HG02759 (cell line): ENCODE measurements around the gene TFB1M.
A peak's percentile ranks its signal among the peaks of the same experiment; 100 is the strongest.
"Not testable (repeated sequence)": the region's sequence is repeated elsewhere in the genome, so short reads cannot be mapped to it uniquely, and the experiment has no call there.

Experiments
- ATAC-seq: cut with Tn5 transposase; IDR thresholded peaks from one replicate; pipeline ENCODE4 v1.9.1; 2021; ENCODE audit warnings: mild to moderate bottlenecking, moderate library complexity; ENCODE audit not compliant: unreplicated experiment

The TFB1M gene

DNA sequence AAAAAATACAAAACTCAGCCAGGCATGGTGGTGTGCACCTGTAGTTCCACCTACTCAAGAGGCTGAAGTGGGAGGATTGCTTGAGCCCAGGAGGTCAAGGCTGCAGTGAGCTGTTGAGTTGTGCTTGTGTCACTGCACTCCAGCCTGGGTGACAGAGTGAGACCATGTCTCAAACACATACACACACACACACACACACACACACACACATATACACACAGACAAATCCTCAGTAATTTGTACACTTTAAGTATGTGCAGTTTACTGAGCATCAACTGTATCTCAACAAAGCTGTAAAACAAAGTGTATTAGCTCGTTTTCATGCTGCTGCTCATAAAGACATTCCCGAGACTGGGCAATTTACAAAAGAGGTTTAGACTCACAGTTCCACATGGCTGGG, 7.3 kb downstream of the TFB1M start:
- no peak for ATAC-seq

DNA sequence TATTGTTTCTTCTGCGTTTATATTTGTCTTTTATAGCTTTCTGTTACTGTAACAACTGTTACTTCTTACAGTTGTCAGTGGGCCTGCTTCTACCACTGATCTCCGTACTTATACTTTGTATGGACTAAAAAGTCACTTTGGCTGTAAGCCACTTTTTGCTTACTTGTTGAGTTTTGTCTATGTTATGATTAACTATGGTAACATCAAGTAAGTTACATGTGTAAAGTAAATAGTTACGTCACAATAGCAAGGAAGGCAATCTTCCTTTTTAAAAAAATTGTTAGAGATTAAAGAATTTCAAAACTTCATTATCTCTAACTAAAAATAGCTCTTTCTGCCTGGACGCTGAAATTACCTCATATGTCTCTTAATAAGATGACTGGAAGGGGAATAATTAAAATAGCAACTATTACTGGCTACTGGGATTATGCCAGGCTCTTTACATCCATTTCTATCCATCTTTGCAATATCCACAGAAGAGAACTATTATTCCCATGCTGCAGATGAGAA, 10.9 kb downstream of the TFB1M start:
- ATAC-seq, result no peak

DNA sequence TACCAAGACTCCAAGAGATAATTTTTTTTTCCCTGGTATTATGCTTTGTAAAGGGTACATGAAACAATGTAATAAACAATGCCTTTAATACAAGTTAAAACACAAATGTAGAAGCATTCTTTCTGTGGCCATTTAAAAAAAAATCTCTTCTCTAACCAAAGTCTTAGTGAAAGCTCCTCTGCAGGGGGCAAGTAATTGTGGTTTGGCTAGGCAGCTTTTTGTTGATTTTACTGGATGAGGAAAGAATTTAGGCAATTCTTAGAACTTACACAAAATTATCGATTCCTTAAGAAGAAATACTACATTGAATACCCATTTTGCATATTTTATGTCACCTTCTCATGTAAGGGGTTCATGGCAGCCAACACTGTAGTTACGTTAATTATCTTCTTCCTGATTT, 12.4 kb downstream of the TFB1M start:
- no peak for ATAC-seq

DNA sequence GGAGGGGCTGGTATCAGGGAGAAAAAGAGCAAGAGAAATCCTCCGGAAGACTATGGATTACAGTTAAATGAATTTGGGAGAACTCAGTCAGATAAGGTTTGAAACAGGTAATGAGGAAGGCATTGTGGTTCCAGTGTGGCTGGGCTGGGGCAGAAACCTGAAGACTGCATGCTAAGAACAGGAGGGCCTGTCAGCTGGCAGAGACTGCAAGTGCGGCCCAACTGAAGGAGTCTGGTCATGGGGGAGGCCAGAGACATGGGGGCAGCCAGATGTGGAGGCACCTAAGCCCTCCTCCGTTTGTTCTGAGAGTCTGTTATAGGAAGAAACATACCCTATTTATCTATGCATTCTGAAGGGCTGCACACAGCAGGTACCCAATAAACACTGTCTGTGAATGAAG, 16.6 kb downstream of the TFB1M start:
- ATAC-seq, result no peak

DNA sequence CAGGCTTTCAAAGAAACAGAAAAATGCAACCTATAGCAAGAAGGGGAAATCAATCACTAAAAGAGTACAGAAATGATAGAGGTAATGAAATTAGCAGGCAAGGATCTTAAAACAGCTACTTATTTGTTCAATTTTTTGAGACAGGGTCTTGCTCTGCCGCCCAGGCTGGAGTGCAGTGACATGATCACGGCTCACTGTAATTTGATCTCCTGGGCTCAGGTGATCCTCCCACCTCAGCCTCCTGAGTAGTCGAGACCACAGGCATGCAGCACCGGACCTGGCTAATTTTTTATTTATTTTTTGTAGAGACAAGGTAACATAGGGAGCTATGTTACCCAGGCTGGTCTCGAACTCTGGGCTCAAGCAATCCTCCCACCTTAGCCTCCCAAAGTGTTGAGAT, 21.6 kb downstream of the TFB1M start:
- no peak for ATAC-seq

DNA sequence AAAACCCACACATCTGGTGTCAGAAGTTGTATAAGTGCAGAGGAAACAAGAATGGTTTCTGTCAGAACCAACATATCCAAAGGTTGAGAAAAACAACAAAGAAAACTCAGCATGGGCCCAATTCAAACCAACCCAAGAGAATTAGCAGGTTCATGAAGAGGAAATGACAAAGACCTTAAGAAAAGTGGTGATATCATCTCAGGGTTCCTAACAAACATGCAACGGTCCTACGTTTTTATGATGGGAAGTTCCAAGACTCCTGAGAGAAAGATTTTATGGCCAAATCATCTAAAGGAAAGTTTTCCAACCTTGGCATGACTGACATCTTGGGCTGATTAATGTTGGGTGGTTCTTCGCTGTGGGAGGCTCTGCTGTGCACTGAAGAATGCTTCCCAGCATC, 23.0 kb downstream of the TFB1M start:
- ATAC-seq, result no peak

DNA sequence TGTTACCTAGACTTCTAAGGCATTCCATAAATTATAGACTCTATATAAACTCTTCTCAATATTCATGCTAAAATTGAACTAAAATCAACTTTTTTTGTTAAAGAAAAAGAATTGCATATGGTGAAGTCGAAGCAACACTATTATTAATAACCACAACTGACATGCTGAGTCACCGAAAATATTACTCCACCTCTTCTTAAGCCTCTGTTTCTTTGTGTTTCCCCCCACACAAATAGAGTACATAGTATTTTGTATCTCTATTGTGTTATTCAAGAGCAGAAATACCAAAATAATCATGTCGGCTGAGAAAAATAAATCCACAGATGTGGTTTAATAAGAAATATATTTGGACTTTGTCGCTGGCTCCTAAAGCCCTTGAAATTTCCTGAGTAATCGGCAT, 23.8 kb downstream of the TFB1M start:
- ATAC-seq, result no peak

DNA sequence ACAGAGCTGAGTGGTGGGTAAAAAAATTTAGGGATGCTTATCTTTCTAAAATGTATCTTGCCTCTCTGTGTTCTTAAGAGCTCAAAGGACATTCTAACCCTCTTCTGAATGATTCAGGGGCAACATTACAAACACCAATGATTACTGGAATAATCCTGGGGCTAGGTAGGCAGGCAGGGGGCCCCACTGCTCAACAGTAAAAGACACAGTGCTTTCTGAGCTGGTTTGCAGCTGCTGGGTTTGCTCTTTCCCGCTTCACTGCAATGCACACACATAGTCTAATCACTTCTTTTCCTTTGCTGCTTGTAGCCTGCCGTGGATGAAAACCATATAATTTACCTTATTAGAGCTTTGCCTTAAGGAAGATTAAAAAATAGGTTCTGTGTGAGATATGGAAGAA, 26.5 kb downstream of the TFB1M start:
- ATAC-seq, result no peak

DNA sequence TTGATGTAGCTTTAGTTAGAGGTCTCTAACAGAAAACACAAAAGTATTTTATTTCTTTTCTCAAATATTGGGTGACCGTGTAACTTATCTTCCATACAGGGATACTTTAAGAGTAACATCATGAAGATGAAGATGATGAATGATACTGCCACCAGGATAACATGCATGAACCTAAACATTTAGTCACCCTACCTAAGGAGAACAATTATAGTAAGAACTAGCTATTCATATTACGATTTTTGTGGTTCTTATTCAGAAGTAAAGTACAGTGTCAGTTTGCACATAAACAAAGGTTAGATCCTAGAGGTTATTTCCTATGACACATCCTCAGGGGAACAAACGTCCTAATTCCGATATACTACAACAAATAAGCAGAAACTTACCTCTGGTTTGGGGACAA, 29.5 kb downstream of the TFB1M start:
- ATAC-seq, result no peak

DNA sequence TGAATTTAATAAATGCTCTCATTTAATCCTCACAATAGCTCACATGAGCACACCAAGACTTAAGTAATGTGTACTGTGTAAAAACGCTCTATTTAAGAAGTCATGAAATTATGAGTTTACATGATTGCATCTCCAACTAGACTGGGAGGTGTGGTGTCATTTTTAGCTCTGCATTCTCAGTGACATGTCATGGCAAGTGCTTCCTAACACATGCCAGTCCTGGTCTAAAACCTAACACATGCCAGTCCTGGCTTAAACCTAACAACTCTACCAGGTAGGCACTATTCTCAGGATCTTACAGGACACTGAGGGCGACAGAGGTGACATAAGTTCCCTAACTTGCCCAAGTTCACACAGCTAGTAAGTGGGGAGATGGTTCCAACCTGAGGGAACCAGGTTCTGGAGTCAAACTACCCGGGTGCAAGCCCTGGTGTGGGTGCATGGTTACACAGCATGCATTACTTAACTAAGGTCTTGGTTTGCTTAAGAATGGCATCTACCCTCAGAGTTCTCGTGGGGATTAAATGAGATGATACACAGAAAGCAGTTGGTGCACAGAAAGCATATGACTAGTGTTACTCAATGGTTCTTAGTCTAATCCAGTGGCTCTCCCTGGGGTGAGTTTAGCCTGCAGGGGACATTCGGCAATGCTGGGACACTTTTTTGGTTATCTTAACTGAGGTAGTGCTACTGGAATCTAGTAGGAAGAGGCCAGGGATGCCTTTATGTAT, 35.8 kb downstream of the TFB1M start:
- ATAC-seq, result no peak

DNA sequence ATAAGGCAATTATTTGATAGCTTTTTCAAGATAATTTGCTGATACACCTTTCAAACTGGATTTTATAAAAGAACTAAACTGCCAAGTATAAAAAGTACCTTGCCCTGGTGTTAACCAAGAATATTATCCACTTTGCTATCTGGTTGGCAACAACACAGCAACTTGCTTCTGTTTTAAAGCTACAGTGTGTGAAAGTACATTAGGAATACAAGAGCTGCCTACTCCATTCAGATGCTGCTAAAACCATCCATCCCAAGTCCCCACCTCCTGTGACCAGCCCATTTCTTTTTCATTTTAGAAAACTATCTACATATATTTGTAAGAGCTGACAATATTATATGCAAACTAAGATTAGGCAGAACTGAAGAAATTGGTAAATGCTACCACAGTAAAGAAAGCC, 37.6 kb downstream of the TFB1M start:
- no peak for ATAC-seq

DNA sequence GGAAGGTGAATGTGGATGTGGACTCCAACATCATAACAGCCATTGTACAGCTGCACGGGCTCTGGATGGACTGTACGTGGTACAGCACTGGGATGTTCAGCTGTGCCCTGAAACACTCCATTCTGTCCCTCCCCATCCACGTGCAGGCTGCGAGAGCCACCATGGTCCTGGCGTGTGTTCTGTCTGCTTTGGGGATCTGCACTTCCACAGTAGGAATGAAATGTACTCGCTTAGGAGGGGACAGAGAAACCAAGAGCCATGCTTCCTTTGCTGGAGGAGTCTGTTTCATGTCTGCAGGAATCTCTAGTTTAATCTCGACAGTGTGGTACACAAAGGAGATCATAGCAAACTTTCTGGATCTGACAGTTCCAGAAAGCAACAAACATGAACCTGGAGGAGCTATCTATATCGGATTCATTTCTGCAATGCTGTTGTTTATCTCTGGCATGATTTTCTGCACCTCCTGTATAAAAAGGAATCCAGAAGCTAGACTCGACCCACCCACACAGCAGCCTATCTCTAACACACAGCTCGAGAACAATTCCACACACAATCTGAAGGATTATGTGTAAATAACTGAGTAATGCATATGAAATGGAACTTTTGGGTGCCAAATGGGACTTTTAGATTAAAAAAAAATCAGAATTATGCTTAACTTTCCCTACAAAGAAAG, 38.3 kb downstream of the TFB1M start:
- no peak for ATAC-seq

DNA sequence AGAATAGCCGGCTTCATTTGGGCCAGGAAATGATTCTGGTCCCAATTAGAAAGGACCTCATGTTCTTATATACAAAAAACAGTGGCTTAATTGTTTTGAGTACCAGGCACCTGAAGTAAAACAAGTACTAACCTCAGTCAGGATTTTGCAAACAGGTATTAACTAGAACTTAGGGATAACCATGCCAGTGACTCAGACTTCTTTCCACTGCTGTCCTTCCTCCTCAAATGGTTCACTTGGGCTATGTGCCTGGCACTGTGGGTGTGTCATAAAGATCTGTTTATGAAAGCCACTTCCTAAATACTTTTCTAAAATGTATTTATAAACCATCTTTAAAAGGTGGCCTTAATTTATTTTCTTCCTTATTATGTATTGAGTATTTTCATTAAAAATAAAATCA, 39.8 kb downstream of the TFB1M start:
- no peak for ATAC-seq

DNA sequence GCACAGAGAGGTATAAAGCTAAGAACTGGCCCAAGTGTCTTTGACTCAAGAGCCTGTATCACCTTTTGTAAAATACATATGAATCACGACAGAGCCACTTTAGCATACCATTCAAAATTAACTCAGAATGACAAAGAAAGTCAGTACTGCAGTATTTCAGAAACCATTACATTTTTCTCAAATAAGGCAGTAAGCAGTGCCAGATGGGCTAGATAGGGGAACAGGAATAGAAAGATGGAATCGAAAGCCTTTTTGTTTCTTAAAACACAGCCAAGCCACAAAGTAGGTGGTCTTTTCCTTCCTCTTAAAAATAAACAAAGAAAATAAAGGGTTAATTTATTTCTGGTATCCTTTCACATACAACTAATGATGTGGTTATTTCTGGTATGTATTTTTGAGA, 40.2 kb downstream of the TFB1M start:
- ATAC-seq, result no peak

DNA sequence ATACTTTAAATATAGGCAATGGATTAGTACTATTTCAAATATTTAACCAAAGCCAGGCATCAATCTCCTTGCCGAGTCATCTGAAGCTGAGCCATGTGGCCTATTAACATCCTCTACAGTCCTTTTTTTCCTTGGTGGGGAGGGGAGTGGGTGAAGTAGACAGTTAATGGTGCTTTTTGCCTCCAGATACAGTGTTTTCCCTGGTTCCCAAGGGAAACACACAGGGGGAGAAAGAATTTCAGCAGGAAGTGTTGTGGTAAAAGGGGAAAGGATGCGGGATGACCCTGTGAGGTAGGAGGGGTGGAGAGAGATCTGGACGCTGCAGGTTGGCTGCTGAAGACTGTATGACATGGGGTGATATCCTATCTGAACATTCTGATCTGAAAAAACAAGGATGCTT, 40.9 kb downstream of the TFB1M start:
- ATAC-seq, result peak; percentile 56

DNA sequence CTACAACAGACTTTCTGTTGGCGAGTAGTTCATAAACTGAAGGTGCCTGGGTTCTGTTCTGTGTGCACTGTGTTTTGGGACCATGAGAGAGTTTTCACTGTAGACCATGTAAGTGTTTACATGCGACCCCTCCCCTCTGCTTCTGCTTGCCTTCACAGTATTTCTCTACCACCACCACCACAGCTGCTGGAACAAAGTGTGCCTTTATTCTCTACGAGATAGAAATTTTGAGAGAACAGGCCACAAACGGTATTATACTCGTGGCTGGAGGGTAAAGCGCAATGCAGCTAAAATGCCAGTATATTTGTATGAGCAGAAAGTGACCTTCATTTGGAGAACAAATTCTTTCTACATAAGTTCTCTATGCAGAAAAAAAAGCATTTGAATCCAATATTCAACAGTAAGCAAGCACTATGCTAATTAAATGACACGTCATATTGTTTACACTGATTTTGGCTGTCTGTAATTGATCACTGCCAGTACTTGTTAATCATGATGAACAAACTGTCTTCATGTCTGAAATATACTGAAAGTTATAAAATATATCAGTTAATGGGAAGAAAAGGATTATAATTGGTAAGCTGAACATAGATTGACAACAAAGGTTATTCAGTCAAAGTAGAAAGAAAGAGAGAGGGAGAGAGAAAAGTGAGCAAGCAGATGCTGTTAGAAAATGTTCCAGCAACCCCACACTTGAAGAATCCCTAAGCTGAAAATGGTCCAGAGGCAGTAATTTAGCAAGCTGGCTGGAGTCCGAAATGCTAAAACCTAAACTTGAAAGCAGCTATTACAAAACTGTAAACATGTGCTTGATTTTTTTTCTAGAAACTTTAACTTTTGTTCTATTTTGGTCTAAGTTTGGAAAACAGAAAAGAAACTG, 41.7 kb downstream of the TFB1M start:
- ATAC-seq, result no peak

DNA sequence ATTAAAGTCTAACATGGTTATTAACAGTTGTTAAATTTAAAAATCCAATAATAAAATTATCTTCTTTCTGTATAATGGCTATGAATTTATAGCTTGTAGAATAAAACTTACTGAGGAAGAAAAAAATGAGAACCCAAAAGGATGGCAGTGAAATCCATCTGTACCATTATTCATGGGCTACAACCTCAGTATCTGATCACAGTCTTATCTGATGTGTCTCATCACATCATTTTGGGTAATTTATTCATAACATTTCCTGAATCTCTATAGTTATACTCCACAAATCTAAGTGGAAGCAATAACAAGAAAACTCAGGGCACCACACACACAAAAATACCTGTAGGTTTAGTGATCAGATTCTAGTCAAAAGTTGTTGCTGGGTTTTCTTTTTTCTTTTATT, 43.1 kb downstream of the TFB1M start:
- no peak for ATAC-seq

DNA sequence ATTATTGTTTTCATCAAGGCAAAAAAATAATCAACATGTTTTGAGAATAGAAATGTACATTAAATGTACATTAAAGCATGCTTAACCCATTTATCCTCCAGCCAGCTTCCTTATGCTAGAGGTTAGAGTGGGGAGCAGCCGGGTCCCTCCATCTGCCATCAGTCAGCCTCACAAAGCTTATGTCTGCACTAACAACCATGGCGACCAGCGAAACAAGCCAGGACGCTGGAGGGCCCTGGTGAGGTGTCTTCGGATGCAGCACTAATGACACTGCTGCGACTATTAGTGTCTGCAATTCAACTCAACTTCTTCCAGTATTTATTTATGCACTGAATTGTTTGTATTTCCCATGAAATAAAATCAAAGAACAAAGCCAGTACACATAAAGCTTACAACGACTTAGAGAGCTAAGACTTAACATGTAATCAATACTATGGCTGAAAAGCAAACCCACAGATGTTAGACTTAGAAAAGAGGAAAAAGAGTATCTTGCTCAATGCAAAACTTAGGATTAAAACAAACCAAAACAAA, 43.7 kb downstream of the TFB1M start:
- no peak for ATAC-seq

DNA sequence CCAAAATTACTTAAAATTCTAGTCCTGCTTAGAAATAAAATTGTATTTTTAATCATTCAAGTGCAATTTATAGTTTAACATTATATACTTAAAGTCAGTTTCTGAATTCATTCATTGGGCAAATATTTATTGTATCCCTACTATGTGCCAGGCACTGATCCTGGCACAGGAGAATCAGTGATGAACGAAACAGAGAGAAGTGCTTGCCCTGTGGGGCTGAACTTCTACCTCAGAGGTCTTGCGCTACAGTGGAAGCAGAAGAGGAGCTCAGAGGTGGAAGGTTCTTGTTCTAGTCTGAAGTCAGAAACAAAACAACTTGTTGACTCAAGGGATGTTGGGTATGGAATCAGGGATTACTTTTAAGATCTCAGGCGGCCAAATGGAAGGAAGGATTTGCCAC, 44.5 kb downstream of the TFB1M start:
- ATAC-seq, result no peak

DNA sequence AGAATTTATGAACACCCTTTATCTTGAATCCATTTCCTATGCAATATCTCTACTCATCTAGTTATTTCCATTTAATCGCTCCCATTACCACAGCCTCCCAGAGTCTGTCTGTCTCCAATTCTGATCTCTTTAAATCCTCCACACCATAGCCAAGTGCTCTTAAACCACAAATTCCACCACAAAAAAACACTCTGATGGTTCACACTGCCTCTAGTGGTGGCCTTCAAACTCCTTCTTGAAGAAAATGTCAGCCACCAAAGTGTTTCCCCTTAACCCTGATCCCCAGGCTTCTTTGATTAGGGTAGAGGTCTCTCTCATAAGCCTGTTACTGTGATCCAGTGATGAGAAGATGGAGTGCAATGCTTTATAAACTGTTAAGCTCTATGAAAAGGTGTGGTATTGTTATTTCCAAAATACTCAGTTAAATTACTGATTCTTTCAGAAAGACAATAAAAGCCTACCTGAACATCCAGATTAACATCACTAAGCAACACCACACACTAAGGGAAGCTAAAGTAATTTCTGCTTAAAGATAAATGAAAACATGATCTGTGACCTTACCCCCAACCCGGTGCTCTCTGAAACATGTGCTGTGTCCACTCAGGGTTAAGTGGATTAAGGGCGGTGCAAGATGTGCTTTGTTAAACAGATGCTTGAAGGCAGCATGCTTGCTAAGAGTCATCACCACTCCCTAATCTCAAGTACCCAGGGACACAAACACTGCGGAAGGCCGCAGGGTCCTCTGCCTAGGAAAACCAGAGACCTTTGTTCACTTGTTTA, 46.0 kb downstream of the TFB1M start:
- ATAC-seq, result not testable (repeated sequence)

DNA sequence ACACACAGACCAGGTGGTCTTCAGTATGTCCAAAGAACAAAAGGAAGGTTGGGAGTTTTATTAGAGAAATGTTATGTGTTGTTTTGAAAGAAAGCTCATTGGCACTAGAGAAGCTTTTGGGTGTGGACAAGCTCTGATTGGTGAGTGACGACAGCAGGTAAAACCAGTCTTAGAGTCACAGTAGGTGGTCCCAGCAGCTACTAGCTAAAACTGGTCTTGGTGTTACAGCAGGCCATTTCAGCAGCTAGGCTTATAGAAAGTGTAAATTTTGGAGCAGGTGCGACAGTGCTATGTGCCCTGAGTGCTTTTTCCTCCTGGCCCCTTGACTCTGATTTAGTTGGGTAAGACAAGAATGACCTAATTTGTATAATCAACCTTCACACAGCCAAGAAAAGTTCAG, 46.9 kb downstream of the TFB1M start:
- ATAC-seq, result no peak
